AG04450 (cell line): Measurements from ENCODE around the gene POGZ. TPM values are rescaled to one million over a fixed set of nuclear protein-coding genes. Genes with fewer than 3 reads are reported as not detected.

Source experiments
- CTCF ChIA-PET: fragments of 300-600, 350-600 bp; formaldehyde crosslinking; extraction: SDS; loops from one replicate; lab custom pipeline; 2022; ENCODE audit warnings: antibody characterized with exemption, inconsistent platforms; lab: Charles Lee
- POLR2A ChIA-PET: fragments of 350-600 bp; formaldehyde crosslinking; extraction: SDS; loops from one replicate; lab custom pipeline; 2021; ENCODE audit warnings: antibody characterized with exemption, inconsistent platforms; lab: Yijun Ruan, JAX
- DNase-seq: peaks from one replicate; pipeline ENCODE4 v3.0.0-alpha.2; 2011; ENCODE audit warnings: low read depth, low spot score
- H3K27ac ChIP-seq: one replicate; pipeline ENCODE4 v1.5.1; 2012; ENCODE audit warnings: low read depth, low read length, control low read depth
- H3K27me3 ChIP-seq: one replicate; pipeline ENCODE4 v1.6.0; 2012; ENCODE audit warnings: low read length; ENCODE audit not compliant: control insufficient read depth, insufficient read depth
- H3K4me3 ChIP-seq: 2 replicates; pipeline ENCODE4 v1.5.1; 2011; ENCODE audit warnings: mild to moderate bottlenecking, low read depth, low read length, control low read depth
- H3K9me3 ChIP-seq: 2 replicates; pipeline ENCODE4 v1.5.1; 2012; ENCODE audit warnings: low read length; ENCODE audit not compliant: control insufficient read depth, insufficient read depth
- CTCF ChIP-seq: IDR thresholded peaks from 2 replicates; pipeline ENCODE4 v1.5.1; 2011; ENCODE audit warnings: low read depth, low read length, control low read depth, inconsistent platforms
- polyA plus RNA-seq: library from polyadenylated mRNA; depleted of rRNA; stranded (reverse); fragments of >200 nt; gene quantifications from 2 replicates; pipeline ENCODE4 v1.2.3, GENCODE V29; 2011

POGZ gene
- polyA plus RNA-seq, 1 experiment, result 45.7 TPM

GRCh38 chr1:151411884-151412283, 47.4 kb downstream of the POGZ start:
- TF ChIP-seq CTCF, result no peak
- H3K27me3 ChIP-seq, result no peaks in the 10 kb centered on the region
- no peak overlapping the region for H3K27ac ChIP-seq
- POLR2A ChIA-PET, result no interaction called here
- no peak overlapping the region for H3K4me3 ChIP-seq
- no peaks in the 10 kb centered on the region for H3K9me3 ChIP-seq
- CTCF ChIA-PET, result interaction anchor here (0.6 to 1.4 kb wide), 2 partner anchors 13 to 71 kb away, joined by 3 read pairs; partner anchors contain the start of gene PSMB4
- DNase-seq, result no peak

GRCh38 chr1:151408891-151409290, 50.4 kb downstream of the POGZ start:
- no peak for DNase-seq

GRCh38 chr1:151407304-151407703, 52.0 kb downstream of the POGZ start:
- ChIA-PET POLR2A (no interaction called here), CTCF (interaction anchor here (1.0 to 1.5 kb wide), 2 partner anchors 66 to 187 kb away, joined by 4 to 6 read pairs; no protein-coding TSS in a partner anchor)
- Histone ChIP-seq H3K27me3 (no peaks in the 10 kb centered on the region), H3K27ac (no peak overlapping the region), H3K4me3 (no peak overlapping the region), H3K9me3 (no peaks in the 10 kb centered on the region)
- DNase-seq, result no peak
- no peak for TF ChIP-seq CTCF

More at GRCh38 chr1:151408891-151409290, 50.4 kb downstream of the POGZ start:
- no peak for TF ChIP-seq CTCF
- Histone ChIP-seq H3K4me3 (no peak overlapping the region), H3K27ac (no peak overlapping the region), H3K9me3 (no peaks in the 10 kb centered on the region), H3K27me3 (no peaks in the 10 kb centered on the region)
- POLR2A ChIA-PET, result no interaction called here
- CTCF ChIA-PET, result no interaction called here

- ChIA-PET CTCF (interaction anchor here (1.7 kb wide), 1 partner anchor 65 kb away, joined by 6 read pairs; no protein-coding TSS in a partner anchor), POLR2A (no interaction called here)
- TF ChIP-seq CTCF, result no peak
- H3K27ac ChIP-seq, result no peak overlapping the region
- no peaks in the 10 kb centered on the region for H3K27me3 ChIP-seq
- no peaks in the 10 kb centered on the region for H3K9me3 ChIP-seq
- no peak for DNase-seq
- no peak overlapping the region for H3K4me3 ChIP-seq
Measured at GRCh38 chr1:151406176-151406575, 53.1 kb downstream of the POGZ start.

- CTCF ChIA-PET, result interaction anchor here (1.7 kb wide), 1 partner anchor 65 kb away, joined by 6 read pairs; no protein-coding TSS in a partner anchor
- POLR2A ChIA-PET, result interaction anchor here (0.6 kb wide), 1 partner anchor 108 kb away, joined by 3 read pairs; no protein-coding TSS in a partner anchor
- H3K9me3 ChIP-seq, result no peaks in the 10 kb centered on the region
- DNase-seq, result no peak
- H3K27me3 ChIP-seq, result no peaks in the 10 kb centered on the region
- TF ChIP-seq CTCF, result no peak
- no peak overlapping the region for H3K27ac ChIP-seq
- H3K4me3 ChIP-seq, result no peak overlapping the region
Measured at GRCh38 chr1:151405187-151405951, 53.9 kb downstream of the POGZ start.
